ENCODE measurements around the gene SRGAP3.

The SRGAP3 gene

GRCh38 chr3:9023226-9023590 is 226.2 kb downstream of the SRGAP3 start:
- H3K4me3 ChIP-seq (replicated peaks; ENCODE audit: low read depth, low read length), result no peak overlapping the region
- DNase-seq (ENCODE audit: low read depth), result no peak
- no peak for TF ChIP-seq CTCF (IDR thresholded peaks at IDR 0.05; ENCODE audit: low read length, missing control alignments)

GRCh38 chr3:9022305-9023225 is 226.9 kb downstream of the SRGAP3 start:
- DNase-seq (ENCODE audit: low read depth), result no peak
- H3K4me3 ChIP-seq (replicated peaks; ENCODE audit: low read depth, low read length), result no peak overlapping the region
- TF ChIP-seq CTCF (IDR thresholded peaks at IDR 0.05; ENCODE audit: low read length, missing control alignments), result no peak

- no peak for TF ChIP-seq CTCF (IDR thresholded peaks at IDR 0.05; ENCODE audit: low read length, missing control alignments)
- no peak for DNase-seq (ENCODE audit: low read depth)
- H3K4me3 ChIP-seq (replicated peaks; ENCODE audit: low read depth, low read length), result no peak overlapping the region
Observed at GRCh38 chr3:9021271-9022009, 228.0 kb downstream of the SRGAP3 start.

GRCh38 chr3:9020426-9020825 is 229.0 kb downstream of the SRGAP3 start:
- no peak for TF ChIP-seq CTCF (IDR thresholded peaks at IDR 0.05; ENCODE audit: low read length, missing control alignments)
- H3K4me3 ChIP-seq (replicated peaks; ENCODE audit: low read depth, low read length), result no peak overlapping the region
- DNase-seq (ENCODE audit: low read depth), result no peak

- TF ChIP-seq CTCF (IDR thresholded peaks at IDR 0.05; ENCODE audit: low read length, missing control alignments), result no peak
- DNase-seq (ENCODE audit: low read depth), result no peak
- no peak overlapping the region for H3K4me3 ChIP-seq (replicated peaks; ENCODE audit: low read depth, low read length)
Observed at GRCh38 chr3:9019259-9019961, 230.0 kb downstream of the SRGAP3 start.

GRCh38 chr3:9015250-9015649 is 234.2 kb downstream of the SRGAP3 start:
- no peak overlapping the region for H3K4me3 ChIP-seq (replicated peaks; ENCODE audit: low read depth, low read length)
- TF ChIP-seq CTCF (IDR thresholded peaks at IDR 0.05; ENCODE audit: low read length, missing control alignments), result no peak
- DNase-seq (ENCODE audit: low read depth), result no peak
